DMS 273 (cell line): ENCODE data around the gene ANO1.

Experiments
- DNase-seq: peaks from one replicate; lab custom pipeline; 2025; ENCODE audit not compliant: unreplicated experiment; lab: John Stamatoyannopoulos, UW

Gene ANO1

DNA sequence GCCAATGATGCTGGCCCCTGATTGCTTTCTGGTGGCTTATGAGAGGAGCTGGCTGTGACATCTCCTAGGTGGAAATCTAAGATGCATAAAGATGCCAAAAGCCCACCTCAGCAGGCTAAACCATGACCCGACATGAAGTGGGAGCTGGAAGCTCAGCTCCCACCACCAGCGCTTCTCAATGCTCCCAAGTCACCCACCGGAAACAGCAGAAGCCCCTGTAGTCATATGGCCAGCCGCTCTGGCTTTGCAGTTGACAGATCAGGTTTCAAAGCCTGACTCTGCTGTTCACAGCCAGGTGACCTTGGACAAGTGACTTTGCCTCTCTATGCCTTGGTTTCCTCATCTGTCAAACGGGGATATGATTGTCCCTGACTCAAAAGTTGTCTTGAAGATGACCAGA, 29.1 kb upstream of the ANO1 start:
- no peak for DNase-seq

DNA sequence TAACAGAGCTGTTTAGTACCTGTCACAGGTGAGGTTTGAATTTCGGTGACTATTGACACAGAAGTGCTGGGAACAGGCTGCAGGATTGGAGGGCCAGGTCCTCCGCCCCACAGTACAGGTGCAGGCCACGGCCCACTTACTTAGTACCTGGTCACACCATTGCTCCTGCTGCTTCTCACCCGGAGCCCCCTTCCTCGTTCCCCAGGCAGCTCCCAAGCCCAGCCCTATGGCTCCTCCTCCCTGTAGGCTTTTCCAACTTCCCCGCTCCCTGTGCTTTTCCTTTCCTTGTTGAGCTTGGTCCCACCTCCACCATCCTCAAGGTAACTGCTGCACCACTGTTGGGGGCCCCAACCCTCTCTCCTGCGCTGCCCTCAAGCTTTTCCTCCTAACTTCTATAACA, 27.9 kb upstream of the ANO1 start:
- no peak for DNase-seq

DNA sequence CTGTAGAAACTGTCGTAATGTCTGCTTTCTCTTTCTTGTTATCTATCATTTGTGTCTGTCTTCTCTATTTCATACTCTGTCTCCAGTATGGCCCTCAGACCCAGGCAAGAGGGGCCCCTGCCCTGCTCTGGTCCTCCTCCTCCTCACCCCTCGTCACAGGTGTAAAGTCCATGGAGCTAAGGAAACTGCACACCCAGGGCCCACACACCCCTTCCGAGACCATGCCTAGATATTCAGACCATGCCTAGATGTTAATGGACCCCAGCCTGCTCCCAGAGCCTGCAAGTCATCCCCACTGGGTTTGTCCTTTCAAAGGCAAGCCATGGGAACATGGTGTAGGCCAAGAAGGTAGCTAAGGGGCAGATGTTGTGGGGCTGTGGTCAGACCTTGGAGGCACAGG, 24.1 kb upstream of the ANO1 start:
- DNase-seq = no peak

DNA sequence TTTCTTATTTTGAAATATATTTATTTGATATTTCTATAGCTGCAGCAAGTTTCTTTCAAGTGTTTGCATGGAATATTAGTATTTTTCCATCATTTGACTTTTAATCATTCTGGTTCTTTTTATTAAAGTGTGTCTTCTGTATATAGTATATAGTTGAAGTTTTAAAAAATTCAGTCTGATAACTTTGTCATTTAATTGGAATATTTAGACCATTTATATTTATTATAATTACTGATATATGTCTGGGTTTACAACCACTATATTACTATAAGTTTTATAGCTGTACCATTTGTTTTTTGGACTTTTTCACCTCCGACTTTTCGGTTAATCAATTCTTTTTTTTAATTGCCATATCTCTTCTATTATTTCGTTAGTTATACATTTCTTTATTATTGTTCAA, 22.7 kb upstream of the ANO1 start:
- no peak for DNase-seq

DNA sequence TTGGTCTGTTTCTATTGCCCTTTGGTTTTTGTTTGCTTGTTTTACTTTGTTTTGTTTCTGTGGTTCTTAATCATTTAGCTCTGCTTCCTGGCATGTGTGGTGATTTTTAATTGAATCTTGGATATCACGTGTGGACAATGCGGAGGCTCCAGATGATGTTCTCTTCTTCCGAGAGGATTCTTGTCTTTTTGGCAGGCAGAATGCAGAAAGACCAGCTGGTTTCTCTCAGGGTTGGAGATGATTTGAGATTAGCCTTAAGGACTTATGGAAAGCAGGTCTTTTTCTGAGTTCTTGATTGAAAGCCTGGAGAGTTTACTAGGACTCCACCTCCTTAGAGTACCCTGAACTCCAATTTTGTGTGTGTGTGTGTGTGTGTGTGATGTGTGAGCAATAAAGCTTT, 21.0 kb upstream of the ANO1 start:
- DNase-seq = no peak

DNA sequence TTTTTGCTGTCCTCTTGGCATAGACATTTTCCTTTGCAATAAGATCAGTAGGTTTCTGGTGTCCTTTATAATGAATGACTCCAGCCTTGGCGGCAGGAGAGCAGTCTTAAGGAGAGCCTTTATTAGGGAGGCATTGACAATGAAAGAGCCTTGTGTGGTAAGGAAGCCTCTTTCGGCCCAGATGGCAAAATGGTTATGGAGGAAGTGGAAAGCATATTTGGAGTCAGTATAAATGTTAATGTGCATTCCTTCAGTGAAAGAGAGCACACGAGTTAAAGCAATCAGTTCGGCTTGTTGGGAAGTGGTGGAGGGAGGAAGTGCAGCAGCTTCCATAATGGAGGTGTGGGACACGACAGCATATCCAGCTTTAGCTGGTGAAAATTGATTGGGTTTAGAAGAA, 18.1 kb upstream of the ANO1 start:
- DNase-seq = no peak

DNA sequence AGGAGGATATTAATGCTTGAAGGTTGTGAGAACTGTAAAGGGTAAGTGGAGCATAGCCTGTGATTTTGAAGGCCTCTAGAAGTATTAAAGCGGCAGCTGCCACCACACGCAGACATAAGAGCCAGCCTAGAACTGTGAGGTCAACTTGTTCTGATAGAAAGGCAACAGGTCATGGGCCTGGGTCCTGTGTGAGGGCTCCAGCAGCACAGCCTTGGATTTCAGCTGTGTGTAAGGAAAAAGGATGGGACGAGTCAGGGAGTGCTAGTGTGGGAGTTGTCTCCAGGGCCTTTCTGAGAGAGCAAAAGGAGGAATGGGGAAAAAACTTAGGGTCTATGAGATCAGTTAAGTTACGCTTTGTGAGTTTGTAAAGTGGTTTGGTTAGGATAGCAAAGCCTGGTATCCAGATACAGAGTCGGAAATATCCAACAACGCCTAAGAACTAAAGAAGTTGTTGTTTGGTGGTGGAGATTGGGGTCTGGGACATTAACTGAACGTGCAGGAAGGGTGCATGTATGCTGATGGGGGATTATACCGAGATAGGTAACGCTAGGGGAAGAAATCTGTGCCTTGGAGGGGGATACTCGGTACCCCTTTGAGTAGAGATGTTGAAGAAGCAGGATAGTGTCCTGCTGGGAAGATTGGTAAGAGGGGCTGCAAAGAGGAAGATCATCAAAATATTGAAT, 17.4 kb upstream of the ANO1 start:
- DNase-seq = no peak

DNA sequence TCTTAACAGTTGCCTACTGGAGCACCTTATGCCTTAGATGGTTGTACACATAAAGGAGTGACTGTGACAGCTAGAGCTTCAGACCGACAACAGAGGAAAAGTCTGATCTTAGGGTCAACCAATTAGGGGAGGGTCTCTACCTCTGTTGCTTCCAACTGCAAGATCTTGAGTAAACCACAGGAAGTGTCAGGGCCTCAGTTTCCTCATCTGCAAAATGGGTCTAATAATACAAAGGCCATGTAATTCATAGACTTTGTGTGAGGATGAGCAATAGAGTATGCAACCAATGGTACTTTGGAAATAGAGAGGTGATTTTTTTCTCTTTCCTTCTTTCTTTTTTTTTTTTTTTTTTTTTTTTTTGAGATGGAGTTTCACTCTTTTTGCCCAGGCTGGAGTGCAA, 16.4 kb upstream of the ANO1 start:
- no peak for DNase-seq

DNA sequence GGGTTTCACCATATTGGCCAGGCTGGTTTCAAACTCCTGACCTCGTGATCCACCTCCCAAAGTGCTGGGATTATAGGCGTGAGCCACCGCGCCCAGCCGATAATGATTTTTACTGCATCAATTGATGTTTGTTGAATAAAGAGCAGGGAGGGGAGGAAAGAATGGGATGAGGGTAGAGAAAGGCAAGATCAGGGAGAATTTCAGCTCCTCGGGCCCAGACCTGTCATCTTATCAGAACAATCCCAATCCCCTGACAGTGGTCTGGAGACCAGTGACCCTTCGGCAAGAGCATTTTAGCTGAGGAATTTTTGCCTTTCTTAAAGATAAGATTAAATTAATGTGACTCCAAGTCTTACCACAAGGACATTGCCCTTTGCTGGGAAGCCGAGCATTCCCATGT, 15.0 kb upstream of the ANO1 start:
- no peak for DNase-seq

DNA sequence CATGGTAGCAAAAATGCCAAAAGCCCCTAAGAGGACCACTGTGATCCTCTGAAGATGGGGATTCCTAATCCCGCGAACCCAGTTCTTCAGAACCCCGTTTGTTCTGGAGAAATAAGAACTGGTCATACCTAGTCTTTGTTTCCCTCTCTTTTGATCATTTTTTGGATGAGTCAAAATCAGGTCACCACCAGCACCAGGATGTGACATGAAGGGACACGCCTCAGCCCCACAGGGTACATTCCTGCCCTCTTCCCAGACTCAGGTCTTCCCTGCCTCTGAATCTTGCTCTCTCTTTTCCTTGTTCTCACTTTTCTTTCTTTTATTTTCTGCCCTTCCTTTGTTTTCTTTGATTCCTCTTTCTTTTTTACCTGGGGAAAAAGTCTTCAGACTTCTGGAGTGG, 14.6 kb upstream of the ANO1 start:
- no peak for DNase-seq

DNA sequence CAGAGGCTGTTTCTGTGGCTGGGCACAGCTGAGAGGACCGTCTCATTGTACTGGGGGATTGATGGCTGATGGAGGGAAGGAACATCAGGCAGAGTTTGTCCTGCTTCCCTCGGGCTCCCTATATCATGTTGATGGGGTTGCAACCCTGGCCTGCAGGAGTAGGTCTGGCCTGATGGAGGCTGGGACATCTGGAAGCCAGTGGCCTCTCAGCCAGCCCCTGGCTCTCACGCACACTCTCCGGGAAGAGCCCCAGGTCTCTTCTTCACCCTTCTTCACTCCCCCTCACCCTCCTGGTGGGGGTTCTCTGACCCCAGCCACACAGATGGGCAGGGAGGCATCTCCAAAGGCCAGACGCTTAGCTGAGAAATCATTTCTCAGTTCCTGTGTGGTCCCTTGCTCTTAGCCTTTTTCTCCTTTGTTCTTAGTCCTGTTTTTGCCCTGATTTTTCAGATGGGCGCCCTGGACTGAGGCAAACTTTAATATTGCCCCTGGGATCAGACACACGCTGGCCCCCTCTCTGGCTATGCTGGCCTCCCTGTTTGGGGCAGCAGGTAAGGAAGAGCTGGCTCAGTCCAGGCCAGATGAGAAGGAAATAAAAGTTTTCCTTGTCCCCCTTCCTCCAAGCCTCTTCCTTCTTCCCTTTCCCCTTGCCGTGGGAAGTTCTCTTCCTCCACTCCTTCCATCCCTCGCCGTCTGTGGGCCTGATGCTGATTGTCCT, 13.9 kb upstream of the ANO1 start:
- no peak for DNase-seq

DNA sequence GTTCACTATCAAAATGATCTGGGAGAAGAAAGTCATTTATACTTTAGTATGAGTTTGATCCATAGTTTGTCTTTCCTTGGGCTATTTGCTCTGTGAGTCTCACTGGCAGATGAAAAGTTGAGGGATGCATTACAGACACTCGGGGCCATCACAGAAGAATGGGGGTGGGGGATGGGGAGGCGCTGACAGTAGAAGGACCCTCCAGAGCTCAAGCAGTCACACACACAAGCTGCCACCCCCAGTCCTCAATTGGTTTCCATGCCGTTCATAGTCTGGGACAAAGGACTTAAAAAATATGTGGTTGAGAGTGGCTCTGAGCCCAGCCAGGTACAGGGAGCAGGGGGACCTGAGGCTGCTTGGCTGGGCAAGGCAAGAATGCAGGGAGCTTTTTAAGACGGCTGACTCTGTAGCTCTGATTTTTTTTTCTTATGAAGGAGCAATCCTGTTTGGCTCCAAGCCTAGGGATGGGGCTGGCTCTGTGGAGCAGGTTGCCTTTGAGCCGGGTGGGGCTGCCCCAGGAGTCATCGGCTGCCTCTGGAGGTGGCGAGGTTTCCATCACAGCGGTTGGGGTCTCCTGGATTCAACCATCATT, 13.3 kb upstream of the ANO1 start:
- DNase-seq = no peak

DNA sequence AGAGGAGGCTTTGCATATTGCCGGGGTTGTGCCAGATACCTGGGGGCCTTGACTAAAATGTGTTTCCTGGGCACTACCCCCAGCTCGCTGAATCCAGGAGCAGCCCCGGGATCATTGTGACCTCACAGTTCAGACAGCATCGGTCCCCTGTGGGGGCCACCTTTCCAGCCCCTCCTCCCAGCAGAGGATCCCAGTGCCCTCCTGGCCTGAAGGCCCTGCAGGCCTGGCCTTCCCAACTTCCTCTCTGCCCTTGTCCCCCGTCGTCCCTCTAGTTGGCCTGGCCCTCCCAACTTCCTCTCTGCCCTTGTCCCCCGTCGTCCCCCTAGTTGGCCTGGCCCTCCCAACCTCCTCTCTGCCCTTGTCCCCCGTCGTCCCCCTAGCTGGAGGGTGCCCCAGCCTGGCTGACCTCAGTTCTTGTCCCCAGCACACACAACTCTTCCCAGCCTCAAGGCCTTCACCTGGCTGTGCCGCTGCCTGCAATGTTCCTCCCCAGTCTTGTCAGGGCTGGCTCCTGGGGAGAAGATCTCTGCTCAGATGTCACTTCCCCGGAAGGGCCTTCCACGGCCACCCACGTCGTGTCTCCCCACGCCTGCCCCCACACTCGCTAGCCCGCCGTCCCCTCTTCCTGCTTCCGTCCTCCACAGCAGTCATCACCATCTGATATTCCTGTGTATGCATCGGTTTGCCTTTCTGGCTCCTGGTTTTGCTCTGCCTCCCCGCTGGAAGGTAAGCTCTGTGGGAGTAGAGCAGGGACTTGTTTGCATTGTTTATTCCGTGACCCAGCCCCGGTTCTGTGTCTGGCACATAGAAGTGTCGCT, 12.6 kb upstream of the ANO1 start:
- DNase-seq = no peak

DNA sequence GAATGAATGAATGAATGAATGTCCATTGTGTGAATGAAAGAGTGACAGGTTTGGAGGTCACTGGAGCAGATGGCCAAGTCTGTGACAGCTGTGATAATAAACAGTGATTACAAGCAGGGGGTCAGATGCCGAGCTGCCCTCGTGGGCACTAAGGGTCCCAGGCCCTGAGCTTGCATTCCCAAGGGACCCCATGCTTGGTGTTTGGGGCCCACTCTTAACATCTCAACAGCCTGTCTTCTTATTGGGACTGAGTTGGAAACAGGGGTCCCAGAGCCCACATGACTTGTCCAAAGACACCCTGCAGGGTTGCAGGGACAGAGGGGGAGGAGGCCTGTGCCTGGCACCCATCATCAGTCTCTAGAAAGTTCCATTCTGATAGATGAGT, 12.0 kb upstream of the ANO1 start:
- no peak for DNase-seq

DNA sequence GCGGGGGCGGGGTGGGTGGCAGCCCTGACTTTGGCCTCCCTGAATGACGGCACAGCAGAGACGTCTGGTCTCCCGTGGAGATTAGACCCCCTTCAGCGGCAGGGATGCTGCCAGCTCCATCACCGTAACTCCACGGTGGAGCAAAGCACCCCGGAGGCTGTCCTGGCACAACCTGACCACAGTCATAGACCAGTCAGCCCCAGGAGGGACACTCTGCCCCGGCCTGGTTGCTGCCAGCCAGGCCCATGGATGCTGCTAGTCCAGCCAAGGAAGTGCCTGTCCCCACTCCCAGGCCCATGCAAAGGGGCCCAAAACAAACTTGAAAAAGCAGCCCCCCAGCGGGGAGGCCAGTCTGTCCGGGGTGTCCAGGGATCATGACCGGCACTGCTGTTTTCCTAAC, 11.5 kb upstream of the ANO1 start:
- DNase-seq = no peak

DNA sequence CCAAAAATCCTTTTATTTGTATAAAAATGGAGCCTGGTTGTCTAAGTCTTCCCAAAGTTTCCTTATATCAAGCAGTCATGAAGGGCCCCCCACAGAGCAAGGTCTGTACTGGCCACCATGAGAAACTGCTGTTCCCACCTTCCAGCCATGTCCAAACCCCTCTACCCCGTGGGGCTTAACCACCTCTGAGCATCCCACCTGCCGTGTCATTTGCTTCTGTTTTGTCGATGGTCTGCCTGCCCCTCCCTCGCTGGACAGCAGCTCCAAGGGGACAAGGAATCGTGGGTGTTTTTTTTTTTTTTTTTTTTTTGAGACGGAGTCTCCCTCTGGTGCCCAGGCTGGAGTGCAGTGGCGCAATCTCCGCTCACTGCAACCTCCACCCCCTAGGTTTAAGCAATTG, 11.1 kb upstream of the ANO1 start:
- no peak for DNase-seq

DNA sequence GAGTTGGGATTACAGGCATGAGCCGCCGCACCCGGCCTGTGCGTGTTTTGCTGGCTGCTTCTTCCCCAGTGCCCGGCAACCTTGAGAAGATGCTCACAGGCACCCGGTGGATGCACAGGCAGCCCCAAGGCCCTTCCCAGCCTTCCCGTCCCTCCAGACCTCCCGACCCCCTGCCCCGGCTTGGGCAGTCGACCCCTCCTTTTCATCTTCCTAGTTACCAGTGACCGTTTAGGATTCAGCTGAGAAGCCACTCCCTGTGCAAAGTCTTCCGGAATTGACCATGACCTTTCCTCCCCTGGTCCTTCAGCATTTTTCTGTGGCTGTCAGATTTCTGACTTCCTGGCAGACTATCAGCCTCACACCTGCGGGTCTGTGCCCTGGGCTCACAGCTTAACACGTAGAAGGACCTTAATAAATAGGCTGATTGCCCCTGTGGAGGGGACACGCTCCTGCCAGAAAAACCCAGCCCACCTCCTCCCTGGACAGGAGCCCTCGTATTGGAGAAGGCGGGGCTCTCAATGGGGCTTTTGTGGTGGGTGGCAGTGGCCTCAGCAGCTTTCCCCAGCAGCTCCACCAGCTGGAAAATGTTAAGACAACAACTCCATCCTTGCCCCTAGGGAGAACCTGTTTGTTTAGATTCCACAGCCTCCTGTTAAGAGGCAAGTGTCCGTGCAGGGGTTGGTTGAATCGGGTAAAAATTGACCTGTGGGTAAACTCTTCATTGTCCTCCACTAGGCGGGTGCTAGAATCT, 10.4 kb upstream of the ANO1 start:
- DNase-seq = no peak

DNA sequence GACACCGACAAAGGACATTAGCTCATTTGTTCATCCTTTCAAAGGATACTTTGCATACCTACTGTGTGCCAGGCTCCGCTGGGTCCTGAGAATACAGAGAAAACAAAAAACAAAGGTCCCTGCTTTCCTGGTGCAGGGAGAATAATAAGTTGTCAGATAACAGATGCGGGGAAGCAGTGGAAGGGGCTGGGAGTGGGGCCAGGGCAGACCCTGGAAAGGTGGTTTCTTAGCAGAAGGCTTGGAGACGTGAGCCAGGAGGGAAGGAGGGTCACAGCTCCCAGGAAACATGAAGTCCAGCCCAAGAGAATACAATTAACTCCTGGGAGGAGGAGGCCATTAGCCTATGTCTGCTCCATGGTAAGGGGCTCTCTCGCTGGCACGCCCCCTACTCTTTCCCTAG, 9.8 kb upstream of the ANO1 start:
- DNase-seq = no peak

DNA sequence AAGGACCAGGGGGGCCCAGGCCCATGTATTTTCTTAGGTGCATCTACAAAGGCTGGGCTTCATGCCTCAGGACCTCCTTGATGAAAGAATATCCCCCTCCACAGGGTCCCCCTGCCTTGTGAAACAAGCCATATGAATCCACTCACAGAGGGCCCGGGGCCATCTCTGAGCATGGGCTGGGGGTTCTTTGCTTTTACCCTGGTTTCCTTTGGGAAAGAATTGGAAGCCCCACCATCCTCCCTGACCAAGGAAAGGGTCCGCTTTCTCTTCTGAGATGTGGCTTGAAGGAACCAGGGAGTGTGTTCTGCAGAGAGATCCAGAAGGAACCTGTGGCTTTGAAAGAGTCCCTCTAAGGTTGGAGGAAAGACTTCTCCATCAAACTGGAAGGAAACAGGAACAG, 9.2 kb upstream of the ANO1 start:
- DNase-seq = no peak

DNA sequence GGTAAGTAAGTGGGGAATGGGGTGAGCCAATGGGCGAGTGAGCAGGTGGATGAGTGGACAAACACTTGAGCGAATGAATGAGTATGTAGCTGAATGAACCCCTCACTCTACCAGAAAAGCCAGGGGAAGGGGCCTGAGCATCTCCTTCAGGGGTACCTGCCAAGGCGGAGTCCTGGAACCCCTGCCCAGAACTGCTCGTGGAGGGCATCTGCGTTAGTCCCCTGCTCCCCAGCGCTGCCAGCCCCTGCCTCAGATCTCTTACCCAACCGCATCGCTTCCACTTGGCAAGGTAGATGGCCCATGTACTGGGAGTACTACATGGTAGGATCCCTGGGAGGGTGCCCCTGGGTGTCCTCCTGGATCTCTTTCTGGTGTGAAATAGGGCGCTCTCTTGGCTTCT, 7.4 kb upstream of the ANO1 start:
- no peak for DNase-seq

DNA sequence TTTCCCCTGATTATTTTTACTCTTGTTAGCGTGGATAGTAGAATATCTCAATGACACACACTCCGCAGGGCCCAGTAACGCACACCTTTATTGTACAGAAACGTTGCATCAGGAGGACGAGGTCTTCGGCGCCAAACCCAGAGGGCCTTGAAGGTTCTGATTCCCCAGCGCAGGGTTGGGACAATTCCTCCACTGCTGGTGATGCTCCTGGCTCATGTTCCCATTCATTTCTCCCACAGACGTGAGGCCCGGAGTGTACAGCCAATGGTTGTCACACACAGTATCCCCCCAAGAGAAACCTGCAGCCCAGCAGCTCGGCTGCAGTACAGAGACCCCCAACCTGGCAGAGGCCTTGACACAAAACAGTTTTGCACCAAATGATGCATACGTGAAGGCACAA, 6.1 kb upstream of the ANO1 start:
- no peak for DNase-seq
